Cardiac septum (tissue), 1 donor: ENCODE results near the gene GRM4. TPM values are rescaled to one million over a fixed set of nuclear protein-coding genes. Genes with fewer than 3 reads are reported as not detected.
"Not testable (repeated sequence)": the region's sequence is repeated elsewhere in the genome, so short reads cannot be mapped to it uniquely, and the experiment has no call there.

Source experiments
- DNase-seq: peaks from one replicate; pipeline ENCODE4 v3.0.0-alpha.2; 2020; ENCODE audit warnings: low spot score
- intact Hi-C: fragments of 100-400 bp; cut with DNase I; formaldehyde crosslinking; loops from one replicate; pipeline ENCODE4 v1.14.0; 2022
- total RNA-seq: library from RNA; stranded (reverse); fragmentation: NEBNext Ultra II Directional; extraction: Animal tissue kit (Norgen Biotek cat#: 25700); gene quantifications from one replicate; pipeline ENCODE4 v1.2.1, GENCODE V29; 2021
- donor health status: DM: no; HTN: no; CAD: no.

The GRM4 gene
- total RNA-seq, 1 donor from 2014 or later = not detected

DNA sequence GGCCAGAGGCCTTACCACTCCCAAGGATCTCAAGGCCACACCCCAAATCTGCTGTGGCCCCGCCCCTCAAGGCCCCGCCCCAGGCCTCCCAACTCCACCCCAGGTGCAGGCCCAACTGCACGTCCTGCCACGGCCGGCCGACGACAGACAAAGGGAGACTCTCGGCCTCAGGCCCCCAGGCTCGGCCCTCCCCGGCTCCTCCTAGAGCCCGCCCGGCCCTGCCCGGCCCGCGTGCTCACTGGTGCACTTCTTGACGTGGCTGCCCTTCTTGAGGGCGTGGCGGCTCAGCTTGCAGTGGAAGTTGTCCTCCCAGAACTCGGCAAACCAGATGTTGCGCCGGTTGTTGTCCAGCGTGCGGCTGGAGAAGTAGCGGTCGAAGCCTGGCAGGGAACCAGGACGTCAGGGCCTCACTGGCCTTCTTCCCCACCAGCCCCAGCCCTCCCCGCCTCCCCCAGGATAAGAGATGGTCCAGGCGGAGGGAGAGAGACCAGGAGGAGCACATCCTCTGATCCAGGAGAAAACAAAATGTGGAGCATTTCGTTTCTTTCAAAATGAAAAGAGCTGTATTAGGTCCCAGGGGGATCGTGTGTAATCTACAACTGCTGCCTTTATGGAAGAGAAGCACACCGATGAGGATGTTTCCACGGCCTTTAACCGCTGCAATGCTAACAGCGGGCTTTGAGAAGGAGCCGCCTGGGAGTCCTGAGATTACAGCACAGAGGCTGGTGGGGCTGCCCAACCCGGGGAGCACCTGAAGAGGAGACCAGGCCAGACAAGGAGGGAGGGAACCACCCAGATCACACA, 89.4 kb downstream of the GRM4 start:
- intact Hi-C loops = loop anchor here (10.0 kb wide), 1 partner anchor 282 kb away; no protein-coding TSS in a partner anchor
- peak; percentile 80 for DNase-seq

DNA sequence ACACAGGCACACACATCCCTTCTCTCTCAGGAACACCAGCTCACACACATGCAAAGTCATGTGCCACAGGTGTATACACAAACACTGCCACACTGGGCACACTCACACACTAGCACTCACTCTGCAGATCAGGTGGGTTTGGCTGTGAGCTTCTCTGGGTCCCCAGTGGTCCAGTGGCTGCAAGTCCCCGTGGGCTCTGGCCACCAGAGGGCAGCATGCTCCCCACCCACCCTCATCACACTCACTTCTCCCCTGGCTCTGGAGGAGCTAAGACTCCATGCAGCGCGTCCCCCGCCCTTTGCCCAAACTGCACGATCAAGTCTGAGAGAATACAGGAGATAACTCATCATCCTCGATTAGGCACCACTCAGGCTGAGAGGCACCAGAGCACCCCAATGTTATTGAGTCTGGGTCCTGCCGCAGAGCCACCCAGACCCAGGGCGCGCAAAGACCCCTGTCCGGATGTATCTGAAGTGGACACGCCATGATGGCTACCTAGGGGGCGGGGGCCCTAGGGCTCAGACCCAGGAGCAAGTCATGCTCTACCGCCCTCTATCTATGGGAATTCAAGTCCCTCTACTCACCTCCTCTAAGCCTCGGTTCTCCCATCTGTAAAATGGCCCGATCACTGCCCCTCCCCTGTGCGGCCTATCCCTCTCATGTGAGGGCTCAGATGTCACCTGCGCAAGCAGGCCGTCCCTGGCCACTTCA, 90.5 kb downstream of the GRM4 start:
- intact Hi-C loops = loop anchor here (1.0 to 10.0 kb wide), 2 partner anchors 99 to 281 kb away; no protein-coding TSS in a partner anchor
- no peak for DNase-seq

DNA sequence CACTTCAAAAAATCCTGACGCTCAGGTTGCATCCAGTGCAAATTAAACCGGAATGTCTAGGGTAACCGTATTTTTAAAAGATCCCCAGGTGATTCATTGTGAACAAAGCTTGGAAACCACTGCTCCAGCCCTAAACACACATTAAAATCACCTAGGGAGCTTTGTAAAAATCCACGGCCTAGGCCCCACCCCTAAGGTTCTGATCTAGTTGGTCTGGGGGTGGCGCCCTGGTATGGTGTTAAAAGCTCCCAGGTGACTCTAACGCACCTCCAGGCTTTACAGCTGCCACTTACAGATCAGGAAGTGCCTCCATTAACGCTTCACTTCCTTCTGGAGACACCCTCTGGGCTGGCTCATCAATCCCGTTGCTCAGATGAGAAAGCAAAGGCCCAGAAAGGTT, 92.2 kb downstream of the GRM4 start:
- DNase-seq = no peak
- intact Hi-C loops = loop anchor here (10.0 kb wide), 1 partner anchor 279 kb away; no protein-coding TSS in a partner anchor

DNA sequence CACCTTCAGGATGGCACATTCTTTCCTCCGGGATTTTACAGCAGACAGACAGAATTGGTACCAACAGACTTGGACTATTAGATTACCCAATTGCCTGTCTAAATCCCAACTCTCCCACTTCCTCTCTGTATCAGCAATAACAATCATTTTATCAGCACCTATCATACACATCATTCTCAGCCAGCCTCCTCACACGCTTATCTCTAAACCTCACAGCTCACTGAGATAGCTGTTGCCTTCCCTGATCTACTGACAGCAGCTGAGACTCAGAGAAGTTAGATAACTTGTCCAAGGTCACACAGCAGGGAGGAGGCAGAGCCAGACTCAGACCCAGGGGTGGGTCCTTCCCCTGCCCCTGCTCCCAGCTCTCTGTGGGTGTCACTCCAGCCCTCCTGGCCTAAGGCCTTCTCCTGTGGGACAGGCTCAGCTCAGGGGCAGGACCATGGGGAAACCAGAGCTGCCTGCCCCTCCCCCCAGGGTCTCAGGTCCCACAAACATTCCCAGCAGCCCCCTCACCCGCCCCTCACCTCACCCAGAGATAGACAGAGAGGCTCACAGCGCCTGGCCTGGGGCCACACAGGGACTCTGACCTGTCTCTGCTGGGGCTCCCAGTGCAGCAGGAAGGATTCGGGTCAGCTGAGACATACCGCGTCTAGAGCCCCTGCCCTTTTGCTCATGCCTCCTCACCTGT, 92.8 kb downstream of the GRM4 start:
- intact Hi-C loops = loop anchor here (10.0 kb wide), 1 partner anchor 278 kb away; no protein-coding TSS in a partner anchor
- DNase-seq = no peak

GRCh38 chr6:34052071-34052825, 93.6 kb downstream of the GRM4 start:
- intact Hi-C loops = loop anchor here (10.0 kb wide), 1 partner anchor 277 kb away; no protein-coding TSS in a partner anchor
- DNase-seq = no peak

DNA sequence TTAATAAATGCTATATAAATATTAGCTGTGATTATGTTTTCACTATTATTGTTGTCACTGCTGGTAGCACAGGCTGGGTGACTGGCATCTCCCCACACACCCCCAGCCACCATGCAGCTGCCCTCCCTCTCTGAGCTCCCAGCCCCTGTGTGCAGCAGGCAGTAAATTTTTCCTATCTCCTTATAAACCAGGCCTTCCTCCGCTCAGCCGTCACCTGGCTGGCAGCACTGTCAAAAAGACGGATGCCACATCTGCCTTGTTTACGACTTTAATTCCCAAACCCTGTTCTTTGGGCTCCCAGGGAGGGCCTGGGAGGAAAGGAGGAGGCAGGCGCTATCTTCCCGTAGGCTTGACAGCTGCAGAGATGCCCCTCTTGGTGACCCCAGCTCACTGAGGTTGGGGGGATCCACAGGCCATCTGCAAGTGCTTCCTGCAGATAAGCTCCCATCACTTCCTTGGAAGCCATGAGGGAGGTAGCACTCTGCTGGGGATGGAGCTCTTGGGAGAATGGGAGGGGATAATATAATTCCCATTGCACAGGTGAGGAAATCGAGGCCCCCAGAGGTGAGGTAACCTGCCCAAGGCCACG, 94.5 kb downstream of the GRM4 start:
- intact Hi-C loops = loop anchor here (10.0 kb wide), 1 partner anchor 277 kb away; no protein-coding TSS in a partner anchor
- DNase-seq = no peak

GRCh38 chr6:34050691-34051090, 95.2 kb downstream of the GRM4 start:
- intact Hi-C loops = loop anchor here (10.0 kb wide), 1 partner anchor 276 kb away; no protein-coding TSS in a partner anchor
- no peak for DNase-seq

DNA sequence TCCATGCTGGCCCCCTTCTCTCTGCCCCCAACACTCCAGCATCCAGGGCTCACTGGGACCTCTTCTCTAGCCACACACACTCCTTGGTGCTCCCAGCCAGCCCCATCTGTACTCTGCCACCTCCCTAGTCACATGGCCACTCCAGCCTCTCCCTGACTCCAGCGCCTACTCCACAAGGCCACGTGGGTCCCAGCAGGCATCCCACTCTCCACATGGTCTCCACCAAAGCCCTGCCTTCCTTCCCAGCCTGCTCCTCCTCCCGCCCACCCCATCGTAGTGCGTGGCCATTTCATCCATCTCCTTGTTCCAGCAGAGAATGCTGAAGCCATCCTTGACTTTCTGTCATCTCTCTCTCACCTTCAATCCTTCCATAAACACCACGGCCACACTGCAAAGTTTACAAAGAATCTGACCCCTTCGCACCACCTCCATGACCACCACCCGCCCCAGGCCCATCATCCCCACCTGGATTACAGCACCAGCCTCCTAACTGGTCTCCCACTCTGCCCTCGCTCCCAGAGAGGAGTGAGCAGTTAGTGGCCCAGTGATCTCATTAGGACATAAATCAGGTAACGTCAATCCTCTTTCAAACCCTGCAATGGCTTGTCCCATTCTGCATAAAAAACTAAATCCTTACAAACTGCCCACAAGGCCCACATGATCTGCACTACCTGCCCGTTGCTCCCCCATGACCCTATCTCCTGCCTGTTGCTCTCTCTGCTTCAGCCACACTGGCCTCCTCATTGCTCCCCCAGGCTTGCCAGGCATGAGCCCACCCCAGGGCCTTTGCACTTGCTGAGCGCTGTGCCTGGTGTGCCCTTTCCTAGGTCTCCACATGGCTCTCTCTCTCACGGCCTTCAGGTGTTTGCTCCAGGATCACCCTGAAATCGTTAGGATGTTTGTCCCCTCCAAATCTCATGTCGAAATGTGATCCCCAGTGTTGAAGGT, 96.2 kb downstream of the GRM4 start:
- intact Hi-C loops = loop anchor here (10.0 kb wide), 1 partner anchor 275 kb away; no protein-coding TSS in a partner anchor
- no peak for DNase-seq

DNA sequence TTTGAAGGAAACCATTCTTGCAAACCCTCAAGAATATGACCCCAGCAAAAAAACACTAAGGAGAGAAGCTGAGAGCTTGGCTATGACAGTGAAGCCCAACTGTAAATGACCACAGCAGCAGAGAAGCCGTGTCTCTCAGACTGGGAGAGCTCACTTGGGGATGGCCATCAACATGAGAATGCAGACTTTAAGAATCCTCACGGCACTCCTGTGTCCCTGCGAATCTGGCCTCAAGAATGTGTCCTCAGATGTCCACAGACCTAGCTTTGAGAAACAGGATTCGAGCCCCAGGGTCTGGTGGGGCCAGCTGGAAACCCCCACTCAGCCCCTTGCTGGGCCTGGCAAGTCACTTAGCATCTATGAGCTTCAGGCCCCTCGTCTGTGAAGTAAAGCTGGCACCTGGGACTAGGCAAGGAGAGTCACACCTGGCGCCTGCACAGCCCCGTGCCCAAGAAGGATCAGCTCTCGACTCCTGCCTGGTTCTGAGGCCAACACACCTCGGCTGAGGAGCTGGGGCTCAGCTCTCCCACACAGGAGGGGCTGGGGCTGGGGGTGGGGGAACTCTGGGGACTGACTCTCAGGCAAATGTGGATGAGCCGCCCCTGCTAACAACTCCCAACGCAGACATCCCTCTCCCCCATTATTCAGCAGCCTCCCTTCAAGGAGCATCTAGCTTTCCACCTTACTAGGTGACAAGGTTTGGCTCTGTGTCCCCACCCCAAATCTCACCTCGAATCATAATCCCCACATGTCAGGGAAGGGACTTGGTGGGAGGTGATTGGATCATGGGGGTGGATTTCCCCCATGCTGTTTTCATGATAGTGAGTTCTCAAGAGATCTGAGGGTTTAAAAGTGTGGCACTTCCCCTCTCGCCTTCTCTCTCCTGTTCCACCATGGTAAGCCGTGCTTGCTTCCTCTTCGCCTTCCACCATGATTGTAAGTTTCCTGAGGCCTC, 97.7 kb downstream of the GRM4 start:
- no peak for DNase-seq
- intact Hi-C loops = no loop called here

GRCh38 chr6:34046617-34047016, 99.3 kb downstream of the GRM4 start:
- DNase-seq = no peak
- intact Hi-C loops = no loop called here

GRCh38 chr6:34045771-34046170, 100.1 kb downstream of the GRM4 start:
- DNase-seq = no peak
- intact Hi-C loops = no loop called here

- intact Hi-C loops = no loop called here
- no peak for DNase-seq
These were observed 100.8 kb downstream of the GRM4 start for GRCh38 chr6:34044945-34045595.

GRCh38 chr6:34043359-34043758, 102.5 kb downstream of the GRM4 start:
- intact Hi-C loops = no loop called here
- no peak for DNase-seq

GRCh38 chr6:34041998-34042397, 103.9 kb downstream of the GRM4 start:
- DNase-seq, intact Hi-C loops: not testable (repeated sequence)

DNA sequence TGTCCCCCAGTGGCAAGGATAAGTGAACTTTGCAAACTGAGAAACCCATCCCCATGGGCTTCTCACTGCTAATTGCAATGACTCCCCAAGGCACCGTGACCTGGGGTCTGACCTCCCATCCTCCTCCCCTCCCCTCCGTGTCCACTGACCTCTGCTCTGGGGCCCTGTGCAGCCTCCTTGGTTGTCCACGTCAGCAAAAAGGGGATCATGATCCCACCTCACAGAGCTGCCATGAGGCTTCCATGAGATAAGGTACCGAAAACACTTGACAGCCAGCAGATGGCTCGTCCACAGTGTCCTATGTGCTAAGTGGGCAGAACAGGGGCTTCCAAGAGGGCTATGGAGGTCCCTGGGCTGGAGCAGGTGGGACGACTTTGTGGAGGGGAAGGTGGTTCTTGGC, 104.5 kb downstream of the GRM4 start:
- DNase-seq = no peak
- intact Hi-C loops = no loop called here

DNA sequence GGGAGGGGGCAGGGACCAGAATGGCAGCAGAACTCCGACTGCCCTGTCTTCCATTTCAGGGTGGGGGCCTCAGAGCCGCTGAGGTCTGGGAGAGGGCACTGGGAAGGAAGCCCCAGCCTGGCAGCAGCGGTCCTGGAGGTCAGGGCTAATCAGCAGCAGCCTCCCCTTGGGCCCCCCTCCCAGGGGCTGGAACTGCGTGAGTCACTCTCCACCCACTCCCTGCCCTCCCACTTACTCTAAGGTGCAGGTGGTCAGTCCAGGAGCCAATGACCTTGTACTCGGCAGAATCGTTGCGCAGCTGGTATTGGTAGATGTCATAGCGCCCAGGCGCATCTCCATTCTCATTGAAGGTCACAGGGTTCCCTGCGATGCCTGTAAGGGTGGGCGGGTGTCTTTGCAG, 105.9 kb downstream of the GRM4 start:
- DNase-seq = no peak
- intact Hi-C loops = no loop called here
